Peyer's patch (tissue), 4 donors: ENCODE measurements around the gene CAV3.

Source experiments
- POLR2A ChIP-seq, 2 donors: fragments of 450-650 bp; IDR thresholded peaks; one replicate each; pipeline ENCODE4 v1.5.1; 2017; ENCODE audit warnings: antibody characterized with exemption in 2 of 2, mild to moderate bottlenecking in 2 of 2, moderate library complexity in 2 of 2
- TF ChIP-seq, protein P1 (sequence below), 6 experiments: fragments of 450-650 bp in 4 of 6; fragments of 200-600 bp in 2 of 6; sonication (generic) in 1 of 6; IDR thresholded peaks; one replicate each; pipeline ENCODE4 v1.5.1; 2017 to 2019; ENCODE audit warnings: antibody characterized with exemption in 6 of 6, mild to moderate bottlenecking in 3 of 6, moderate library complexity in 1 of 6

DNA sequence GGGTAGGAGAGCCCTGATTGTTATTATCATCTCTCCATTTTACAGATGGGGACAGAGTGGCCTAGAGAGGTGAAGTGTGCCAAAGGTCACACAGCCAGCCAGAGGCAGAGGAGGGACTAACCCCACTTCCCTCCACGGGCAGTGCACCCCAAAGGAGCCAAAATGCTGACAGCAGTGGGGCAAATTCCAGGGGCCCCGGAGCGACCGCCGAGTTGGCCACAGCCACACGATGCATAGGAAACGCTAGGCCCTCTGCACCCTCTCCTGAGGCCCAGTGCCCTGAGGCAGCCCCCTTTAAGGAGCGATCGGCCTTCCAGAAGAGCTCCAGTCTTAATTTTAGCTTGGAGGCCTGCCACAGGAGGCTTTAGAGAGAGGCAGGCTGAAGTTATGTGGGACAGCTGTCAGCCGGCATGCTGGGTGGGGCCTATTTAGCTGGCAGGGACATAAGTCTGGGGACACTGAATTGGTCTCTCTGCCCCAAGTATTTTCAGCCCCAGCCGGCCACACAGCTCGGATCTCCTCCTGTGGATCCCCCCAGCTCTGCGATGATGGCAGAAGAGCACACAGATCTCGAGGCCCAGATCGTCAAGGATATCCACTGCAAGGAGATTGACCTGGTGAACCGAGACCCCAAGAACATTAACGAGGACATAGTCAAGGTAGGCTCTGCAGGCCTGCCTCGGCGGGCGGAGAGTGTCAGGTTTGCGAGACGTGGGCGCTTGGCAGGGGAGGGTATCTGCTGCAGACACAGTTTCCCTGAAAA, at the start of gene CAV3:
- no peak for TF ChIP-seq POLR2A (IDR thresholded peaks at IDR 0.05)
- TF ChIP-seq, protein P1, sequence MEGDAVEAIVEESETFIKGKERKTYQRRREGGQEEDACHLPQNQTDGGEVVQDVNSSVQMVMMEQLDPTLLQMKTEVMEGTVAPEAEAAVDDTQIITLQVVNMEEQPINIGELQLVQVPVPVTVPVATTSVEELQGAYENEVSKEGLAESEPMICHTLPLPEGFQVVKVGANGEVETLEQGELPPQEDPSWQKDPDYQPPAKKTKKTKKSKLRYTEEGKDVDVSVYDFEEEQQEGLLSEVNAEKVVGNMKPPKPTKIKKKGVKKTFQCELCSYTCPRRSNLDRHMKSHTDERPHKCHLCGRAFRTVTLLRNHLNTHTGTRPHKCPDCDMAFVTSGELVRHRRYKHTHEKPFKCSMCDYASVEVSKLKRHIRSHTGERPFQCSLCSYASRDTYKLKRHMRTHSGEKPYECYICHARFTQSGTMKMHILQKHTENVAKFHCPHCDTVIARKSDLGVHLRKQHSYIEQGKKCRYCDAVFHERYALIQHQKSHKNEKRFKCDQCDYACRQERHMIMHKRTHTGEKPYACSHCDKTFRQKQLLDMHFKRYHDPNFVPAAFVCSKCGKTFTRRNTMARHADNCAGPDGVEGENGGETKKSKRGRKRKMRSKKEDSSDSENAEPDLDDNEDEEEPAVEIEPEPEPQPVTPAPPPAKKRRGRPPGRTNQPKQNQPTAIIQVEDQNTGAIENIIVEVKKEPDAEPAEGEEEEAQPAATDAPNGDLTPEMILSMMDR (IDR thresholded peaks at IDR 0.05): no peak
